Activated CD4-positive, alpha-beta T cell treated with anti-CD3 and anti-CD28 coated beads, Interleukin-2, amount 50 U/mL, for 24 hours (primary cell): ENCODE data around the gene AP5S1.
"Not testable (repeated sequence)": the region's sequence is repeated elsewhere in the genome, so short reads cannot be mapped to it uniquely, and the experiment has no call there.

Experiments used
- DNase-seq, 2 donors: peaks; one replicate each; pipeline ENCODE4 v3.0.0-alpha.2; 2020; ENCODE audit warnings: low read depth in 1 of 2, low spot score in 1 of 2

AP5S1 gene

DNA sequence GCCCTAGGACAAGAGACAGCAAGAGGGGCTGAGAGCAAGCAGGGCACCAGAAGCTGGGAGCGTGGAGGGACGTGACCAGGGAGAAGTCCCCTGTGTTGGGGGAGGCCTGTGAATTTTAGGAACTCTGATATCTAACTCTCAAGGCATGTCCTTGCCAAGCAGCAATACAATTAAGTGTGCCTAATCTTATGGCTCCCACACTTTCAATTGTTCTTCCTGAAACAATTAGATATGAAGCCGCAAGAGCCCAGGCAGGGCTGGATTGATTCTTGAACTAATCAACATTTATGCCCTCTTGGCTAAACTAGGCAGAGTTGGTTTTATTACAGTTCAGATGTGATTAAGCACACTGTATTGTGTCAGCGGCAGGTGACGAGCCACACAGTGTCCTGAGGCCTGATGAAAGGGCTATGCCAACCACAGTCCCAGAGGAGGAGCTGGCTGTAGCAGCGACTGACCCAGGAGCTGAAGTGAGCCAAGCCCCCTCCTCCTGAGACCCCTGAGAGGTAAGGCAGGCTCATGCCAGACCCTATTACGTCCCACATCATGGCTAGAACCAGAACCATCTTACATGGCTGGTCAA lies 22.1 kb downstream of the AP5S1 start:
- DNase-seq: no peak

DNA sequence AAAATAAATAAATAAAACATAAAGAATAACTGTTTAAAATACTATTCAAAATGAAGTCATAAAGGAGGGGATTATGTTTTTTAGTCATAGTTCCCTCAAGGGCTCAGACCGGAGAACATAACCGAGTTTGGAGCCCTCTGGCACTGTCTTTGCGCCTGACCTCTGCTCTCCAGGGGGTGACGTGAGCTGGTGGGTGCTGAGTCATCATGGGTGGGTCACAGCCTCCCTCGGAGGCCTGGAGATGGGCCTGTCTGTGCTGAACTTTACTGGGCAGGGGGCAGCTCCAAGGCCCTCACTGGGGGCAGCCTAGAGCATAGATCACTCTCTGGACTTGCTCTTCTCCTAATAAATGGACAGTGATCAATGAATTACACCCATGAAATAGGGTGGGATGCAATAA lies 23.1 kb downstream of the AP5S1 start:
- no peak for DNase-seq

DNA sequence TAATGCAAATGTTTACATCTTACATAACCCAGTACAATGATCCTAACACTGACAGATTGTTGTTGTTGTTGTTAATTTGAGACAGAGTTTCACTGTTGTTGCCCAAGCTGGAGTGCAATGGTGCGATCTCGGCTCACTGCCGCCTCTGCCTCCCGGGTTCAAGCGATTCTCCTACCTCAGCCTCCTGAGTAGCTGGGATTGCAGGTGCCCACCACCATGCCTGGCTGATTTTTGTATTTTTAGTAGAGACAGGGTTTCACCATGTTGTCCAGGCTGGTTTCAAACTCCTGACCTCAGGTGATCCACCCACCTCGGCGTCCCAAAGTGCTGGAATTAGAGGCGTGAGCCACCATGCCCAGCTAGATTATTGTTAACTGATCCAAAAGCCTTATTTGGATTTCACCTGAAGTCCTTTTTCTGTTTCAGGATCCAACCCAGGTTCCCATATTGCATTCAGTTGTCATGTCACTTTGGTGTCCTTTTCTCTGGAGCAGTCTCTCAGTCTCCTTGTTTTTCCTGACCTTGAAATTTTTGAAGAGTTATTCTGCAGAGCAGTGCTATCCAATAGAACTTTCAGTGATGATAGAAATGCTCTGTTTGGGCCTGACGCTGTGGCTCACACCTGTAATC lies 23.8 kb downstream of the AP5S1 start:
- not testable (repeated sequence) for DNase-seq

DNA sequence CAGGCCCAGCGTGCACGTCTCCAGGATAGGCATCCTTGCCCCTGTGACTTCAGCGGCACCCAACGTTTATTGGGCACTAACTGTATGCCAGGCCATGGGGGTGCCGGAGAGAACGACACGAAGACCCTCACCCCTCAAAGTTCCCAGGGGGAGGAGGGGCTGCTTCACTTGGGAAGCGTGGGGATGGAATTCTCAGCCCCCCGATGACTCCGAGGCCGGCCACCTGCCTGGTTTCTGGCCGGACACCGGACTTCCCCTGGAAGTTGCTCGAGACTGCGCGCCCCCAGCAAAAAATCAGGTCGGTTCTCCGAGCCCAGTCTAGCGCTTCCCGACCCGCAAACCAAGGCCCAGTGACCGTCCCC lies 26.0 kb downstream of the AP5S1 start:
- DNase-seq: no peak

DNA sequence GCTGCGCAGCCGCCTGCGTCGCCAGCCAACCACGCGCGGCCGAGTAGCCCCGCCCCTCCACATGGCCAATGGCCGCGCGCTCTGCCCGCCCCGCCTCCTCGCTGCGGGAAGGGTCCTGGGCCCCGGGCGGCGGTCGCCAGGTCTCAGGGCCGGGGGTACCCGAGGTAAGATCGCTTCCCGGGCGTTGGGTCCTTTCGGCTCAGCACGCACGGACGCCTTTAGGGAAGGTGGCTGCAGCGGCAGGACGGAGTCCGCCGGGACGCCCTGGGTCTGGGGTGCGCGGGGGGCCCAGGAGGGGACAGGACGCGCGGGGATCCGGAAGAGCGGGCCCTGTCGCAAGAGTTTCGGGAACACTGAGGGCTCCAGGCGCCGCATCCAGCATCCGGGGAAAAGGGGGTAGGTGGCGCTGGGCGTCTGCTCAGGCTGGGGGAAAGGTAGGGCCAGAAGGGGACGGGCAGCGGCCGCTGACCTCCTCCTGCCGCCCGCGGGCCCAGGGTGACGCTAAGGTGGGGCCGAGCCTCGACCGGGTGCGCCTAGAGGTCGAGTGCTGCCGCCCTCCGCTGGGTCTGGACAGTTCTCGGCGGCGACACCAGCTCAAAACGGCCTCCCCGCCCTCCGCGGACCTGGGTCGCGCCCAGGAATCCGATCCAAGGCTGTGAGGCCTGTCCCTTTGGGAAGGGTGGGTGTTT lies 26.5 kb downstream of the AP5S1 start, which contains the start of gene MAVS:
TSS of gene MAVS (plus strand) at position 95 of the 689 bp plus-strand sequence. CDS start 7,791 bp downstream, outside the sequence.
- DNase-seq: peak; percentile 70 to 77

DNA sequence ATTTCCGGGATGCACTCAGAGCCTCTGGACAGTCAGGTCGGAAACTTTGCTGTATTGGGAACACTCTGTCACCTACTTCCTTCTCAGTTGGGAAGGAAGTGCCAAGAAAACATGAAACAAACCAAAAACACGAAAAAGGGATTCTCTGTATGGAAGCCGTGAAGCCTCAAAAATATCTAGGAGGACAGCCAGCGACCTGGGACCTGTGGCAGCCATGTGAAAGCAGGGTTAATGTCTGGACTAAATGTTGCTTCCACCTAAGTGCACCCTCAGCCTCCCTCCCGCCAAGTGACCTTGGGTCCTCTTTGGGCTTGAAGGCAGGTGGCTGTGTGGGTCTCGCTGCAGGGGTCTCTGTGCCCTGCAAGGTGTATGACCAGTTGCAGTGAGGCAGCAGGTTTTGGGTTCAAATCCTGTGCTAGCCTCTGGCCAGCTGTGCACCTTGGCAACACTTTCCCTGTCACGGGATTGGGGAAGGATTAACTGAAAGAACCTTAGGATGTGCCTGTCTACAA lies 27.1 kb downstream of the AP5S1 start:
- DNase-seq: no peak

DNA sequence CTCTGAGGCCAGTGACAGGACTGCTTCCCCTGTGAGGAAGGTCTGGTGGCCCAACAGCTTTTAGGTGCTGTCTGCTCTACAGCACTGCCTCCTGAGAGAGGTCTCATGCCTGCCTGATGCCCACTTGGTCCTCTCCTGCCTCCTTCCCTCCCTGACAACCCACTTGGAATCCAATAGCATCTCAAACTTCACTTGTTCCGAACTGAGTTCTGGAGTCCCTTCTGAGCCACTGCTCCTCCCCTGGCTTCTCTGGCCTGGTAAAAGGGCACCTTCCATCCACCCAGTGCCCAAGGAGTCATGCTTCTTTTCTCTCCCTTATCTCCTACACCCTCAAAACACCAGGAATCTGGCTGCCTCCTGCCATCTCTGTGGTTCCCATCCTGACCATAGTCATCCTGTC lies 28.2 kb downstream of the AP5S1 start:
- no peak for DNase-seq

DNA sequence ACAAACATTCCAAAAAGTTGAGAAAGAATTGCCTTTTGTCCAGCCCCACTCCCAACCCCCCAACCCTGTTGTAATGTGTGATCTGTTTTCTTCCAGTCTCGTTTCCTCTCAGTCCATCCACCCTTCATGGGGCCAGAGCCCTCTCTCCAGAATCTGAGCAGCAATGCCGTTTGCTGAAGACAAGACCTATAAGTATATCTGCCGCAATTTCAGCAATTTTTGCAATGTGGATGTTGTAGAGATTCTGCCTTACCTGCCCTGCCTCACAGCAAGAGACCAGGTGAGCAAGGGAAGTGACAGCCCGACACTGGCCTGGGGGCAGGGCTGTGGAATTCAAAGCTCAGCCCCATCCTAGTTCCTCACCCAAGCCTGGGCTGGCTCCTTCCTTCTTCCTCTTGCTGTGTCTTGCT lies 34.1 kb downstream of the AP5S1 start:
- DNase-seq: no peak

DNA sequence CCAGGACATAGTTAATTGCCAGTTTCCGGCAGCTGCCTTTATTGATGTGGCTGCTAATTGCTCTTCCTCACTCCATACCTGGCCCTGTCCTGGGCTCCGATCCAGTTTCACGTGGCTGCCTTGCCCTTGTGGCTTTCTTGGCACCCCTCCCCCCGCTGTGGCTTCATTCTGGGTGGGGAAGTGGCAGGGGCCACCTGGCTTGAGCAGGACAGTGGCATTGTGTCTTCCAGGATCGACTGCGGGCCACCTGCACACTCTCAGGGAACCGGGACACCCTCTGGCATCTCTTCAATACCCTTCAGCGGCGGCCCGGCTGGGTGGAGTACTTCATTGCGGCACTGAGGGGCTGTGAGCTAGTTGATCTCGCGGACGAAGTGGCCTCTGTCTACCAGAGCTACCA lies 37.1 kb downstream of the AP5S1 start:
- DNase-seq: no peak

DNA sequence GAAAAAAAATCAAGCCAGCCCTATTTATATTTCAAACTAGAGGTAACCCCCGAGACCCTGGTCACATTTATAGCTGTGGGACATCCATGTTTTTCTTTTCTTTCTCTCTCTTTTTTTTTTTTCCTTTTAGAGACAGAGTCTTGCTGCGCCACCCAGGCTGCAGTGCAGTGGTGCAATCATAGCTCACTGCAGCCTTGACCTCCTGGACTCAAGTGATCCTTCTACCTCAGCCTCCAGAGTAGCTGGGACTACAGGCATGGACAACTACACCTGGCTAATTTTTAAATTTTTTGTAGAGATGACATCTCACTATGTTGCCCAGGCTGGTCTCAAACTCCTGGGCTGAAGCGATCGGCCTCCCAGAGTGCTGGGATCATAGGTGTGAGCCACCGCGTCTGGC lies 38.3 kb downstream of the AP5S1 start:
- DNase-seq: no peak

DNA sequence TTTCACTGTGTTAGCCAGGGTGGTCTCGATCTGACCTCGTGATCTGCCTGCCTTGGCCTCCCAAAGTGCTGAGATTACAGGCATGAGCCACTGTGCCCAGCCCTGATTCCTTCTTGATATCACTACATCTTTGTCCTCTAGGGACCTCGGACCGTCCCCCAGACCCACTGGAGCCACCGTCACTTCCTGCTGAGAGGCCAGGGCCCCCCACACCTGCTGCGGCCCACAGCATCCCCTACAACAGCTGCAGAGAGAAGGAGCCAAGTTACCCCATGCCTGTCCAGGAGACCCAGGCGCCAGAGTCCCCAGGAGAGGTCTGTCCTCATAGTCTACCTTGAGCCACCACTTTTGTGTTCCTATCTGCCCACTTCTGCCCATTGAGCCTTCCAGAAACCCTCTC lies 40.8 kb downstream of the AP5S1 start:
- DNase-seq: no peak

DNA sequence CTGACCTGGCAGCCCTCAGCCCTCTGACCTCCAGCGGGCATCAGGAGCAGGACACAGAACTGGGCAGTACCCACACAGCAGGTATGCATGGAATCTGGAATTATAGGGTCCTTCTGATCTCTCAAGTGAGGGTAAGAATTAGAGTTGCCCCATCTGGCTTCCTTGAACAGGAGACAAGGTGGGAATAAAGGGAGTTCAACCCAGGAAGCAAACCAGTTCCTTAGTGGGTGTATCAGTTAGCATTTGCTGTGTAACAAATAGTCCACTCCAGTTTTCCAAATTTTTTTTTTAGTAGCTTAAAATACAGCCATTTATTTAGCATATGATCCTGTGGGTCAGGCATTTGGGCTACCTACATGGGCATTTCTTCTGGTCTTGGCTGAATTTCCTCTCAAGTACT lies 42.0 kb downstream of the AP5S1 start:
- no peak for DNase-seq

DNA sequence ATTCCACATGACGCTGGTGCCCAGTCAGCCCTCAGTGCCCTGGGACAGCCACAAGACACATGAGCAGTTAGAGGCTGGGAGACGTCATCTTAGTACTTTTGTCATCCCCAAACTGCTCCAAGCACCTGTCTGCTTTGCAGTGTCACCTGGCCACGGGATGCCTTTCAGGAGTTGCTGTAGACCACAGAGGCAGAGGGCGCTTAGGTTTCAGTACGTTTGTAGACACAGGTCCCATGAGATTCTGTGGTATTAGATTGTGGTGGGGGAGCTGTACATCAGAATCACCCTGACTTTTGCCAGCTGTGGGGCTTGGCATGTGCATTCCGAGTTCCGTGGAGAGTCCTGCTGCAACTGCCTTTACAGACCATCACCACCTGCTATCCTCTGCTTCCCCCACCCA lies 43.0 kb downstream of the AP5S1 start:
- no peak for DNase-seq

DNA sequence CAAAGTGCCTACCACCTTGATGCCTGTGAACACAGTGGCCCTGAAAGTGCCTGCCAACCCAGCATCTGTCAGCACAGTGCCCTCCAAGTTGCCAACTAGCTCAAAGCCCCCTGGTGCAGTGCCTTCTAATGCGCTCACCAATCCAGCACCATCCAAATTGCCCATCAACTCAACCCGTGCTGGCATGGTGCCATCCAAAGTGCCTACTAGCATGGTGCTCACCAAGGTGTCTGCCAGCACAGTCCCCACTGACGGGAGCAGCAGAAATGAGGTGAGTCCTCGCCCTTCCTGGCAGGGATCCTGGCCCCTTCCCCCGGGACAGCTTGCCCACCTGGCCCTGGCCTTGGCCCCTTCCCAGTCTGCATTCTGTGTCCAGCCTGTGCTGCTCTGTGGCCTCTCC lies 44.2 kb downstream of the AP5S1 start:
- no peak for DNase-seq

DNA sequence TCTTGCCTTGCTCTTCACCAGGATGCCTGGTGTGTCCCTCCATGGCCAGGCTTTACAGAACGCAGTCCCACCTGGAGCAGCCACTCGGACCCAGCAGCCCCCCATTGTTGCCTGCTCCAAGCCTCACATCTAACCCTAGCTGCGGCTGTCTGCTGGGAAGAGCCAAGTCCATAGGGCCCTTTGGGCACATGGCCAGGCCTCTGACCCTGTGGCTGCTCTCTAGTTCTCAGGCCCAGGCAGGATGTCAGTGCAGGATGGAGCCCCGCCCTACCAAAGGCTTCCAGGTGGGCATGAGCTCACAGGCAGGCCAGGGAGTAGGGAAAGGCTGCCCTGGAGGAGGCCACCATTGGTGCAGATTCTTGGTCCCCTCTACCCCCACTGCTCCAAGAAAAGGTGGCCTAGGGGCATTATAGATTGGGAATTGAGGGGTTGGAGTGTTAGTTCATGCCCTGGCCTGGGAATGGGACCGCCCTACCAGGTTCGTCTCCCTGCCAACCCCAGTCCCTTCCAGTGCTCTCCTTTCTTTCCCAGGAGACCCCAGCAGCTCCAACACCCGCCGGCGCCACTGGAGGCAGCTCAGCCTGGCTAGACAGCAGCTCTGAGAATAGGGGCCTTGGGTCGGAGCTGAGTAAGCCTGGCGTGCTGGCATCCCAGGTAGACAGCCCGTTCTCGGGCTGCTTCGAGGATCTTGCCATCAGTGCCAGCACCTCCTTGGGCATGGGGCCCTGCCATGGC lies 45.0 kb downstream of the AP5S1 start:
- DNase-seq: no peak

DNA sequence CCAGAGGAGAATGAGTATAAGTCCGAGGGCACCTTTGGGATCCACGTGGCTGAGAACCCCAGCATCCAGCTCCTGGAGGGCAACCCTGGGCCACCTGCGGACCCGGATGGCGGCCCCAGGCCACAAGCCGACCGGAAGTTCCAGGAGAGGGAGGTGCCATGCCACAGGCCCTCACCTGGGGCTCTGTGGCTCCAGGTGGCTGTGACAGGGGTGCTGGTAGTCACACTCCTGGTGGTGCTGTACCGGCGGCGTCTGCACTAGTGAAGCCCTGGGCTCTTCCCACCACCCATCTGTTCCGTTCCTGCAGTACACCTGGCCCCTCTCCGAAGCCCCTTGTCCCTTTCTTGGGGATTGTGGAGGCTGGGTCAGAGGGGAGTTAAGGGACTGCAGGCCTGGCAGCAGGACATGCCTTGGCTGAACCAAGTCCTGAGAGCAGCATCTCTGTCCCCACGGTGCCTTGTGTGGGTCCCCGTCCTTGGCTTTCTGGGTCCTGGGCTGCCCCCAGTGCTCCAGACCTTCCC lies 45.6 kb downstream of the AP5S1 start:
- no peak for DNase-seq

DNA sequence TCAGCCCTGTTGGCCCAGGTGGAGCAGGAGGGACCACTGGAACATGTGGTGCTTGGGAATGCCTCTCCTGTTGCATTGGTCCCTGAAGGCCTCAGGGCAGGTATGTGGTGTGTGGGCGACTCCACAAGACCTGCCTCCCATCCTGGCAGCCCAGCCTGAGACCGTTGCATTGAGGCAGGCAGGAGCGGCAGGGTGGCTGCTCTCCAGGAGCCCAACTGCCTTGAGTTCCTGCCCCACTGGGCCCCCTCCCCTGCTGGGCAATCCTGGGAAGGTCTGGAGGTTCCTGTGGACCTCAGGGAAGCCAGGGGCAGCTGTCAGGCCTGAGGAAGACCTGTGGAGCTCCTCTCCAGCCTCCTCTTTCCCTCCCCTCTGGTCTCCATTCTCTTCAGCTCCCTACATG lies 46.1 kb downstream of the AP5S1 start:
- DNase-seq: no peak

DNA sequence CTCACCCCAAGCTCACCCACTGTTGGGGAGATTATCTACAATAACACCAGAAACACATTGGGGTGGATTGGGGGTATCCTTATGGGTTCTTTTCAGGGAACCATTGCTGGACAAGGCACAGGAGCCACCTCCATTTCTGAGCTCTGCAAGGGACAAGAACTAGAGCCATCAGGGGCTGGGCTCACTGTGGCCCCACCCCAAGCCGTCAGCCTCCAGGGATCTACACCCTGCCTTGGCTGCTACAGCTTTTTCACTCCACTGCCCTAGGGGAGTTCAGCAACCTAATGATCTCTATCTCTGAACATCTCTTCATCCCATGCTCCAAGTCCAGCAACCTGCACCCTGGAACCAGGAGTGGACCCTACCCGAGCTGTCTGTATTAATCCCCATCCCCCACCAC lies 47.5 kb downstream of the AP5S1 start:
- DNase-seq: no peak

DNA sequence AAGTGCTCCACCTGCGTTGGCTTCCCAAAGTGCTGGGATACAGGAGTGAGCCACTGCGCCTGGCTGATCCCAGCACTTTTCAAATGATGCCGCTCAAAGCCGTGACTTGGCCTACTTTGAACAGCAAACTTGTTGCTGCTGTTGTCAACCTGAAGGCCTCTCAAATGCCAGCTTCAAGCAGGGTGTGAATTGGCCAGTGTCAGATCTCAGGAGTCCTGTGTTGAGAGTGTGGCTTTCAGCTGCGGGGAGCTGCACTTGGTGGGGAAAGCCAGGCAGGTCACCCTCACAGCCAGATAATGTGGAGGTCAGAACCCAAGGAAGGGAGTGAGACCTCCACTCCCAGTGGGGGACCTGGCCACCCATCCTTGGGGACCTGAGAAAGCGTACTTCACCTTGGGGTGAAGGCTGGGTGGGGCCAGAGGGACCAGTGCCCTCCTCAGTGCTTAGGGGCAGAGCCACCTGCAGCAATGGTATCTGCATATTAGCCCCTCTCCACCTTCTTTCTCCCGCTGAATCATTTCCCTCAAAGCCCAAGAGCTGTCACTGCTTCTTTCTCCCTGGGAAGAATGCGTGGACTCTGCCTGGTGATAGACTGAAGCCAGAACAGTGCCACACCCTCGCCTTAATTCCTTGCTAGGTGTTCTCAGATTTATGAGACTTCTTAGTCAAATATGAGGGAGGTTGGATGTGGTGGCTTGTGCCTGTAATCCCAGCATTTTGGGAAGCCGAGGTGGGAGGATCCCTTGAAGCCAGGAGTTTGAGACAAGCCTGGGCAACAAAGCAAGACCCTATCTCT lies 49.7 kb downstream of the AP5S1 start:
- DNase-seq: no peak

DNA sequence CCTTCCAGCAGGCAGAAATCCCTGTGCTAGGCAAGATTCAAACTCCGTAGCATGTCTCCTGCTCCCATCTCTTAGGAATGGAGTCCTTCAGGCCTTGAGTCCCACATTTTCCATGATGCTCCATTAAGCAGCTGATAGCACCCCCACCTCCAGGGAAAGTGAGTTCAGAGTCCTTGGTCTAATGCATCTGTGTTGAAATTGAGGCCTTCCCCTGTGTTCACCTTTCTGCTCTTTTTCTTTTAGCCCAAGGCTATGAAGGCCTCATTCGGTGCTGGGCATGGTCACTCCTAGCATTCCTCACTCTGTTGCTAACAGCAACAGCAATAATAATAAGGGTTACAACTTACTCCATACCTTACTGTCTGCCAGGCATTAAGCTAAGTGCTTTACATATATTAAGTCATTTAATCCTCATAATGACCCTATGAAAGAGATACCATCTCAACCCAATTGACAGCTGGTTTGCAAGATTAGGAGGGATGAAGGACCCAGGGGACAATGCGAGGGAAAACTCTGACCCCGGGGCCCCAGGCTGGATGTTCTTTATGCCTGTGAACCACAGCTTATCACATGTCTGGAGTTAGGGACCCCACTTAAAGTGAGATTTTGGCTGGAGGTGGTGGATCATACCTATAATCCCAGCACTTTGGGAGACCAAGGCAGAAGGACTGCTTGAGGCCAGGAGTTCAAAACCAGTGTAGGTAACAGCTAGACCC lies 51.4 kb downstream of the AP5S1 start:
- DNase-seq: no peak
